PFSK-1 (cell line): ENCODE data around the gene LSM12.

ENCODE experiments used
- FOXP2 ChIP-seq: optimal IDR thresholded peaks from 2 replicates; pipeline ENCODE3; 2011; ENCODE audit warnings: borderline replicate concordance, control low read depth, inconsistent platforms; ENCODE audit not compliant: insufficient read depth; ENCODE audit errors: extremely low read length, extremely low read depth
- POLR2AphosphoS5 ChIP-seq: IDR thresholded peaks from 2 replicates; pipeline ENCODE4 v1.6.1; 2012; ENCODE audit warnings: low read depth, mild to moderate bottlenecking, control low read depth, low read length, moderate library complexity
- SIN3A ChIP-seq: IDR thresholded peaks from 2 replicates; pipeline ENCODE4 v1.6.1; 2012; ENCODE audit warnings: mild to moderate bottlenecking, low read length, moderate library complexity, borderline replicate concordance; ENCODE audit not compliant: insufficient read depth
- TAF1 ChIP-seq: IDR thresholded peaks from 2 replicates; pipeline ENCODE4 v1.6.1; 2012; ENCODE audit warnings: low read length, control low read depth, borderline replicate concordance; ENCODE audit not compliant: insufficient read depth
- TF ChIP-seq, protein P1 (sequence below), 2 experiments: IDR thresholded peaks; 2 replicates each; pipeline versions ENCODE4 v1.6.1 to v1.8.0; 2011 to 2012; ENCODE audit warnings: low read depth in 2 of 2, low read length in 2 of 2, control low read depth in 1 of 2, inconsistent platforms in 1 of 2, mild to moderate bottlenecking in 1 of 2, moderate library complexity in 1 of 2; ENCODE audit not compliant: insufficient read depth in 1 of 2

LSM12 gene

DNA sequence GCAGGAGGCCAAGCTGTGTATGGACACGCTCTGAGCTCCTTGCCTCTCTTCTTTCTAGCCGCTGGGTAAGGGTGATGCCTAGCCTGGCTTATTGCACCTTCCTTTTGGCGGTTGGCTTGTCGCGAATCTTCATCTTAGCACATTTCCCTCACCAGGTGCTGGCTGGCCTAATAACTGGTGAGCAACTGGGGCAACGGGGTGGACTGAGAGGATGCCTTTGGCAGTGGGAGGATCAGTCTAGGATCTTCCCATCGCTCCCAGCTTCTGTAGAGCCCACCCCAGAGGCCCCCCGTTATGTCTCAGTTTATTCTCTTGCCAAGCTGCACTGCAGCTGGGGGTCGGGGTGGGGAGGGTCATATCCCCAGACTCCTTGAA is 8.4 kb upstream of the LSM12 start:
- TF ChIP-seq SIN3A: no peak
- TF ChIP-seq FOXP2: no peak

DNA sequence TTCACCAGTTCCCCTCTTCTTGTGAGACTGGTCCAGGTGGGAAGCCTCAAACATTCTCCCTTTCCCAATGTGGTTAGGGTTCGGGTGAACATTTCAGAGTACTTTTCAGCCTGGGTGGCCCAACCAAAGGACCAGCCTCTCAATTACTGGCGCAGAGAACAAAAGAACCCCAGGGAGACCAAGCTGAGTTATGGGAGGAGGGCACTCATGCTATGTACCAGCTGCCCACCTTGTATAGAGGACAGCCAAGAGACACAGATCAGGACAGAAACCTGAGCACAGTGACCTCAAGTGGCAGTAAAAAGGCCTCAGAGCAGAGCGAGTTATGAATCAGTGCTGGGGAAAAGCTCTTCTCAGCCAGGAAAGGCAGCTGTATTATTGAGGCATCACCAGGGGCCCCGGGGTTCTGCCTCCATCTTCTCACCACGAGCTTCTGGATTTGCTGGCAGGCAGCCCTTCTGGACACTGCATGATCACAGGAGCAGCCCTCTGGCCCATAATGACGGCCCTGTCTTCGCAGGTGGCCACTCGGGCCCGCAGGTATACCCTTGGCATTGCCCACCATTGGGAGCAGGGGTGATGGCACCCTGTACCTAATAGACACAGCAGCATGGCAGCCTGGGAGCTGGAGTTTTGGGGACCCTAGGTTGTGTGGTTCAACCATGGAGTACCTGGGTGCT is 7.9 kb upstream of the LSM12 start:
- no peak for TF ChIP-seq FOXP2
- TF ChIP-seq TAF1: no peak
- TF ChIP-seq SIN3A: no peak
- TF ChIP-seq, protein P1, sequence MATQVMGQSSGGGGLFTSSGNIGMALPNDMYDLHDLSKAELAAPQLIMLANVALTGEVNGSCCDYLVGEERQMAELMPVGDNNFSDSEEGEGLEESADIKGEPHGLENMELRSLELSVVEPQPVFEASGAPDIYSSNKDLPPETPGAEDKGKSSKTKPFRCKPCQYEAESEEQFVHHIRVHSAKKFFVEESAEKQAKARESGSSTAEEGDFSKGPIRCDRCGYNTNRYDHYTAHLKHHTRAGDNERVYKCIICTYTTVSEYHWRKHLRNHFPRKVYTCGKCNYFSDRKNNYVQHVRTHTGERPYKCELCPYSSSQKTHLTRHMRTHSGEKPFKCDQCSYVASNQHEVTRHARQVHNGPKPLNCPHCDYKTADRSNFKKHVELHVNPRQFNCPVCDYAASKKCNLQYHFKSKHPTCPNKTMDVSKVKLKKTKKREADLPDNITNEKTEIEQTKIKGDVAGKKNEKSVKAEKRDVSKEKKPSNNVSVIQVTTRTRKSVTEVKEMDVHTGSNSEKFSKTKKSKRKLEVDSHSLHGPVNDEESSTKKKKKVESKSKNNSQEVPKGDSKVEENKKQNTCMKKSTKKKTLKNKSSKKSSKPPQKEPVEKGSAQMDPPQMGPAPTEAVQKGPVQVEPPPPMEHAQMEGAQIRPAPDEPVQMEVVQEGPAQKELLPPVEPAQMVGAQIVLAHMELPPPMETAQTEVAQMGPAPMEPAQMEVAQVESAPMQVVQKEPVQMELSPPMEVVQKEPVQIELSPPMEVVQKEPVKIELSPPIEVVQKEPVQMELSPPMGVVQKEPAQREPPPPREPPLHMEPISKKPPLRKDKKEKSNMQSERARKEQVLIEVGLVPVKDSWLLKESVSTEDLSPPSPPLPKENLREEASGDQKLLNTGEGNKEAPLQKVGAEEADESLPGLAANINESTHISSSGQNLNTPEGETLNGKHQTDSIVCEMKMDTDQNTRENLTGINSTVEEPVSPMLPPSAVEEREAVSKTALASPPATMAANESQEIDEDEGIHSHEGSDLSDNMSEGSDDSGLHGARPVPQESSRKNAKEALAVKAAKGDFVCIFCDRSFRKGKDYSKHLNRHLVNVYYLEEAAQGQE (IDR thresholded peaks at IDR 0.05; ENCODE audit: insufficient read depth in 1 of 2, low read depth in 2 of 2, low read length in 2 of 2): no peak
- no peak for TF ChIP-seq POLR2AphosphoS5

DNA sequence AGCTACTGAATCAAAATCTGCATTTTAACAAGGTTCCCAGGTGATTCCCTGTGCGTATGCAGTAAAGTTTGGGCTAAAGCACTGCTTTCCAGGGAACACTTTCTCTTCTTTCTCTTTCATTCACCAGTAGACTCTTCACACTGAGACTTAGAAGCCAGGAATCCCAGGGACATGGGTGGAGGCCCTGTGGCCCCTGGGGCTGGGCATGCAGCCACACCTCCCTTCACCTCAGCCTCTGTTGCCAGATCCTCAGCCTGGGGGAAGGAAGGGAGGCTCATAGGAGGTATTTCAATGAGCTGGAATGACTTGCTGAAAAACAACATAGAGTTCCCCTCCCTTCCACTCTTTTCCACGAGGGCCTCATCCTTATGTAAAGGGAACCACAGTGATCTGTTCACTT is 5.3 kb upstream of the LSM12 start:
- TF ChIP-seq SIN3A (no peak), TAF1 (no peak), FOXP2 (no peak)

DNA sequence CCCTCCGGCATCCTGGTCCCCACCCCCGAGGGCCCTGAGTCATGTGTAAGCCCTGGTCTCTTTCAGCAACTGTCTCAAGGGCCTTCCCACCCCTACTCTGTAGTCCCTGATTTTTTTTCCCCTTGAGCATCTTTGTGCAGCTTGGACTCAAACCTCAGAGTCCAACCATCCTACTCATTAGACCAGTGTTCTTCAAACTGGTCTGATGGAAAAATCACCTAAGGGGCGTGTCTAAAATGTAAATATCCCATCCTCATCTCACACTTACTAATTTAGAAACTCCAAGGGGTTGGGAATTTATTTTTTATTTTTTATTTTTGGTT is 4.7 kb upstream of the LSM12 start:
- TF ChIP-seq TAF1 (no peak), SIN3A (peak; percentile 30; the same call in 1 of the 2 replicates), FOXP2 (no peak), POLR2AphosphoS5 (no peak)
- TF ChIP-seq, protein P1 (IDR thresholded peaks at IDR 0.05; ENCODE audit: insufficient read depth in 1 of 2, low read depth in 2 of 2, low read length in 2 of 2): no peak

DNA sequence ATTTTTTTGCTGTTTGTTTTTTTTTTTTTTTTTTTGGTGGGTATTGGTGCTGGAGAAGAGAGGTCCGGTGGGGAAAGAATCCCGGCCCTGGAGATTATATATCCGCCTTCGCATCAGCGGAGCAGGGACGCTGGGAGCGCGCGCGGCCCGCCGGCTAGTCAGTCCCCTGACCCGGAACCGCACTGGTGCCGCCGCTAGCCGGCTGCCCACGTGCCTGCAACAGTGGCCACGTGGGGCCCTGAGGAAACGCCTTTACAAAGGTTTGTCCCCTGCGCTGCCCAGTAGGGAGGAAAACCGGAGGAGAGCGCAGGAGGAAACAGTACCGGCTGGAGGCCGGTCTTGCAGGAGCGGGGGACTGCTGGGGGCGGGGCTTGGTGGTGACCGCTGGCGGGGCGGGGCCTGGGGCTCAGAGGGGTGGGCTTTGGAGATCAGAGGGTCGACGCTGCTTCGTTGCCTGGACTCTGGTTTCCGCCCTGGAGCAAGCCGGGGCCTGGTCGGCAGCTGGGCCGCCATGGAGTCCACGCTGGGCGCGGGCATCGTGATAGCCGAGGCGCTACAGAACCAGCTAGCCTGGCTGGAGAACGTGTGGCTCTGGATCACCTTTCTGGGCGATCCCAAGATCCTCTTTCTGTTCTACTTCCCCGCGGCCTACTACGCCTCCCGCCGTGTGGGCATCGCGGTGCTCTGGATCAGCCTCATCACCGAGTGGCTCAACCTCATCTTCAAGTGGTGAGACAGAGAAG is 4.2 kb upstream of the LSM12 start, which contains the start of gene G6PC3:
Gene G6PC3, plus strand, starts transcription at position 281 of the 743 bp plus-strand sequence. Its CDS starts 231 bp downstream, at position 512.
- TF ChIP-seq SIN3A: peak; percentile 100
- TF ChIP-seq, protein P1 (IDR thresholded peaks at IDR 0.05; ENCODE audit: insufficient read depth in 1 of 2, low read depth in 2 of 2, low read length in 2 of 2): peak; percentile 65 to 81
- peak; percentile 92 for TF ChIP-seq FOXP2
- TF ChIP-seq POLR2AphosphoS5: peak; percentile 94
- peak; percentile 83 for TF ChIP-seq TAF1

DNA sequence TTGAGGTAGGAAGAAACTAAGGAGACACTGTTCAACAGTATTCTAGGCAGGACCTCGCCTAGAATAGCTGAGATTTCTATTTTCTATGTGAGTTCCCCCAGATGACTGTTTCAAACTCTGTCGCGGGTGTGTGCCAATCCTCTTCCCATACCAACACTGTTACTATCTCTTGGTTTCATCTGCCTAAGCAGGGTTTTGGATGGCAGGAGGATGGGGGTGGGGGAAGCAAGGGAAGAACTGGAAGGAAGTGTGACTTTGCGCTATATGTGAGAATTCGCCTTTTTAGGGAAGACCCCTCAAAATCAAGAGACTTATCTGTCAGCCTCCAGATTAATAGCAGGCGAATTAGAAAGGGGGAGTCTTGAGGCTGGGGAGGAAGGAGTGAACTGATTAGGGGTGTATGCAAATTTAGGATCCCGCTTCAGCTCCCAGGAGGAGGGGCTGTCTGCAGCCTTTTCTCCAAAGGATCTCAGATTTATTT is 3.5 kb upstream of the LSM12 start:
- TF ChIP-seq POLR2AphosphoS5 (0 out of 2 replicates have a peak, but pooled peaks have one; percentile 8), FOXP2 (no peak)
